Common myeloid progenitor, CD34-positive (primary cell): ENCODE measurements around the gene RICTOR. TPM values are rescaled to one million over a fixed set of nuclear protein-coding genes. Genes with fewer than 3 reads are reported as not detected.

ENCODE experiments used
- CTCF ChIA-PET: fragments of 350-600 bp; sonication (Branson Sonifier 250); formaldehyde crosslinking; loops from one replicate; lab custom pipeline; 2021; ENCODE audit warnings: antibody characterized with exemption; lab: Charles Lee
- POLR2A ChIA-PET: fragments of 350-600 bp; sonication (Branson Sonifier 250); formaldehyde crosslinking; loops from one replicate; lab custom pipeline; 2021; ENCODE audit warnings: antibody characterized with exemption; lab: Charles Lee
- DNase-seq, 3 donors: peaks; one replicate each; pipeline versions ENCODE4 v3.0.0 to v3.0.0-alpha.2; 2013
- H3K27ac ChIP-seq, 2 experiments: 1 replicate in 1 of 2; 2 replicates in 1 of 2; pipeline ENCODE4 v1.7.0; 2013; ENCODE audit warnings: inconsistent platforms in 2 of 2, low read length in 2 of 2, mild to moderate bottlenecking in 2 of 2, low read depth in 1 of 2, moderate library complexity in 1 of 2; ENCODE audit not compliant: severe bottlenecking in 2 of 2, insufficient read depth in 1 of 2, poor library complexity in 1 of 2
- H3K27me3 ChIP-seq, 5 experiments: replicated peaks in 2 of 5; 1 replicate in 3 of 5; 2 replicates in 2 of 5; pipeline versions ENCODE4 v1.6.1 to v1.7.0; 2013; ENCODE audit warnings: low read length in 4 of 5, mild to moderate bottlenecking in 2 of 5, moderate library complexity in 2 of 5, inconsistent platforms in 1 of 5; ENCODE audit not compliant: insufficient read depth in 5 of 5, control insufficient read depth in 4 of 5
- H3K36me3 ChIP-seq, 4 experiments: 1 replicate in 2 of 4; 2 replicates in 2 of 4; pipeline versions ENCODE4 v1.6.1 to v1.7.0; 2013; ENCODE audit warnings: low read length in 3 of 4, control low read depth in 1 of 4, mild to moderate bottlenecking in 1 of 4; ENCODE audit not compliant: control insufficient read depth in 4 of 4, insufficient read depth in 4 of 4
- H3K4me1 ChIP-seq, 4 experiments: 1 replicate in 3 of 4; 2 replicates in 1 of 4; pipeline versions ENCODE4 v1.6.1 to v1.7.1; 2013; ENCODE audit warnings: low read length in 3 of 4, mild to moderate bottlenecking in 3 of 4, control low read depth in 1 of 4, inconsistent platforms in 1 of 4, moderate library complexity in 1 of 4; ENCODE audit not compliant: control insufficient read depth in 4 of 4, insufficient read depth in 4 of 4; ENCODE audit errors: control extremely low read depth in 1 of 4
- H3K4me3 ChIP-seq, 7 experiments: 1 replicate in 4 of 7; 2 replicates in 3 of 7; pipeline versions ENCODE4 v1.5.1 to v1.7.0; 2013; ENCODE audit warnings: mild to moderate bottlenecking in 7 of 7, low read length in 6 of 7, moderate library complexity in 6 of 7, inconsistent platforms in 2 of 7, low read depth in 2 of 7, control low read depth in 1 of 7; ENCODE audit not compliant: insufficient read depth in 4 of 7, control insufficient read depth in 1 of 7; ENCODE audit errors: extremely low read depth in 1 of 7
- H3K9me3 ChIP-seq, 5 experiments: 1 replicate in 4 of 5; 2 replicates in 1 of 5; pipeline versions ENCODE4 v1.6.1 to v1.7.1; 2013; ENCODE audit warnings: low read length in 4 of 5, mild to moderate bottlenecking in 2 of 5, inconsistent platforms in 1 of 5, low read depth in 1 of 5, moderate library complexity in 1 of 5; ENCODE audit not compliant: control insufficient read depth in 4 of 5, insufficient read depth in 2 of 5; ENCODE audit errors: control extremely low read depth in 1 of 5
- WGBS: methylation state at CpG from one replicate; pipeline ENCODE4 v1.1.5; 2013; ENCODE audit not compliant: insufficient coverage; 5-methylcytosine and 5-hydroxymethylcytosine counted together
- polyA plus RNA-seq: library from polyadenylated mRNA; unstranded; fragments of 120-200 nt; gene quantifications from one replicate; pipeline ENCODE4 v1.2.1, GENCODE V29; 2013

The RICTOR gene
- polyA plus RNA-seq = 34.2 TPM

GRCh38 chr5:39074017-39074814 lies at the start of gene RICTOR:
RICTOR (minus strand) TSS chr5:39074399; CDS start chr5:39074377, 22 bp downstream.
- H3K36me3 ChIP-seq = peaks cover 0 to 6% (median 4%) of the 10 kb centered on the region in 4 experiments
- no peaks in the 10 kb centered on the region for H3K9me3 ChIP-seq
- ChIA-PET CTCF (interaction anchor here (0.6 to 3.2 kb wide), 3 partner anchors 14 to 1612 kb away, joined by 3 to 11 read pairs (median 3); no protein-coding TSS in a partner anchor), POLR2A (interaction anchor here (1.6 kb wide), 1 partner anchor 14 kb away, joined by 4 read pairs; no protein-coding TSS in a partner anchor)
- DNase-seq = peak; percentile 85 to 92 (median 92)
- H3K4me3 ChIP-seq = peak within 1 kb of the TSS; percentile 82 to 97 (median 91)
- H3K27me3 ChIP-seq = no peaks in the 10 kb centered on the region
- H3K27ac ChIP-seq = peak within 1 kb of the TSS; percentile 96 to 97
- H3K4me1 ChIP-seq = peaks cover 14 to 49% (median 33%) of the 10 kb centered on the region in 4 experiments
- WGBS = 0% methylated on average over 72 of the region's 94 CpGs

- no peak overlapping the region for H3K27ac ChIP-seq
- no peak for DNase-seq
- H3K9me3 ChIP-seq = no peaks in the 10 kb centered on the region
- ChIA-PET CTCF (no interaction called here), POLR2A (no interaction called here)
- no peaks in the 10 kb centered on the region for H3K27me3 ChIP-seq
- no CpG with 5 or more reads among the region's 2 CpGs for WGBS
- H3K36me3 ChIP-seq = peaks cover 0 to 6% (median 2%) of the 10 kb centered on the region in 4 experiments
- H3K4me3 ChIP-seq = no peak overlapping the region
- H3K4me1 ChIP-seq = no peaks in the 10 kb centered on the region
These were observed 47.7 kb upstream of the RICTOR start for GRCh38 chr5:39121922-39122321.

GRCh38 chr5:39121315-39121714 lies 47.1 kb upstream of the RICTOR start:
- Histone ChIP-seq H3K4me3 (no peak overlapping the region), H3K27ac (no peak overlapping the region), H3K27me3 (no peaks in the 10 kb centered on the region), H3K36me3 (peaks cover 0 to 6% (median 2%) of the 10 kb centered on the region in 4 experiments), H3K9me3 (no peaks in the 10 kb centered on the region), H3K4me1 (no peaks in the 10 kb centered on the region)
- WGBS = no CpG with 5 or more reads among the region's 1 CpG
- ChIA-PET CTCF (no interaction called here), POLR2A (no interaction called here)
- no peak for DNase-seq

GRCh38 chr5:39120052-39120420 lies 45.8 kb upstream of the RICTOR start:
- Histone ChIP-seq H3K27ac (no peak overlapping the region), H3K36me3 (peaks cover 0 to 6% (median 0%) of the 10 kb centered on the region in 4 experiments), H3K4me3 (no peak overlapping the region), H3K27me3 (no peaks in the 10 kb centered on the region), H3K9me3 (no peaks in the 10 kb centered on the region), H3K4me1 (no peaks in the 10 kb centered on the region)
- POLR2A ChIA-PET = no interaction called here
- DNase-seq = no peak
- CTCF ChIA-PET = interaction anchor here (0.6 to 1.3 kb wide), 2 partner anchors 15 to 161 kb away, joined by 3 to 4 read pairs; no protein-coding TSS in a partner anchor
- WGBS = no CpG with 5 or more reads among the region's 1 CpG

- ChIA-PET CTCF (interaction anchor here (1.3 kb wide), 1 partner anchor 14 kb away, joined by 3 read pairs; no protein-coding TSS in a partner anchor), POLR2A (interaction anchor here (0.7 kb wide), 1 partner anchor 183 kb away, joined by 5 read pairs; no protein-coding TSS in a partner anchor)
- Histone ChIP-seq H3K27me3 (no peaks in the 10 kb centered on the region), H3K9me3 (no peaks in the 10 kb centered on the region), H3K4me3 (no peak overlapping the region), H3K4me1 (no peaks in the 10 kb centered on the region), H3K27ac (no peak overlapping the region), H3K36me3 (peaks cover 0 to 6% (median 0%) of the 10 kb centered on the region in 4 experiments)
- WGBS = no CpG with 5 or more reads among the region's 3 CpGs
- DNase-seq = no peak
These were observed 45.3 kb upstream of the RICTOR start for GRCh38 chr5:39119404-39120051.

GRCh38 chr5:39118638-39119037 lies 44.4 kb upstream of the RICTOR start:
- H3K4me1 ChIP-seq = no peaks in the 10 kb centered on the region
- CTCF ChIA-PET = interaction anchor here (2.1 kb wide), 1 partner anchor 37 kb away, joined by 8 read pairs; no protein-coding TSS in a partner anchor
- H3K27ac ChIP-seq = no peak overlapping the region
- peaks cover 0 to 6% (median 3%) of the 10 kb centered on the region in 4 experiments for H3K36me3 ChIP-seq
- no peaks in the 10 kb centered on the region for H3K9me3 ChIP-seq
- H3K27me3 ChIP-seq = no peaks in the 10 kb centered on the region
- no peak for DNase-seq
- POLR2A ChIA-PET = interaction anchor here (0.7 kb wide), 1 partner anchor 182 kb away, joined by 5 read pairs; no protein-coding TSS in a partner anchor
- 83% methylated on average over 1 of the region's 2 CpGs for WGBS
- H3K4me3 ChIP-seq = no peak overlapping the region
